Measurements from ENCODE around the gene RIC1. TPM values are rescaled to one million over a fixed set of nuclear protein-coding genes. Genes with fewer than 3 reads are reported as not detected.

The RIC1 gene
- total RNA-seq, 2 experiments from 2014 or later: 24.7 to 26.3 TPM

- no peaks in the 10 kb centered on the region for H3K27me3 ChIP-seq (ENCODE audit: control insufficient read depth in 1 of 2, insufficient read depth in 2 of 2, low read length in 2 of 2)
- ATAC-seq (ENCODE audit: poor library complexity) (no peak), DNase-seq (no peak)
- intact Hi-C loops (cut with DNase I, micrococcal nuclease): no loop called here
- Mint-ChIP-seq H3K9me3 (peaks cover 2% of the 10 kb centered on the region), H3K4me1 (ENCODE audit: low read depth) (peaks cover 29% of the 10 kb centered on the region), H3K4me3 (no peak overlapping the region), H3K27me3 (no peaks in the 10 kb centered on the region), H3K36me3 (ENCODE audit: low read depth) (peaks cover 95% of the 10 kb centered on the region), H3K27ac (peak overlapping the region; percentile 31)
- no peak for TF ChIP-seq CTCF (IDR thresholded peaks at IDR 0.05)
- peaks cover 43% of the 10 kb centered on the region for H3K36me3 ChIP-seq (ENCODE audit: insufficient read depth, low read length)
- no peak overlapping the region for H3K27ac ChIP-seq (ENCODE audit: low read depth in 1 of 2, low read length in 2 of 2)
- CTCF ChIA-PET: no interaction called here
- H3K4me3 ChIP-seq (ENCODE audit: low read length): no peak overlapping the region
- no peaks in the 10 kb centered on the region for H3K4me1 ChIP-seq (ENCODE audit: insufficient read depth, low read length)
- H3K9me3 ChIP-seq (ENCODE audit: control insufficient read depth in 1 of 2, insufficient read depth in 1 of 2, low read length in 2 of 2): no peaks in the 10 kb centered on the region
- POLR2A ChIA-PET: no interaction called here
Measured at GRCh38 chr9:5787759-5788302, 158.9 kb downstream of the RIC1 start.

- peaks cover 78% of the 10 kb centered on the region for H3K36me3 Mint-ChIP-seq (ENCODE audit: low read depth)
- no peak overlapping the region for H3K27ac Mint-ChIP-seq
- no peak overlapping the region for H3K4me3 Mint-ChIP-seq
- DNase-seq (no peak), ATAC-seq (ENCODE audit: poor library complexity) (no peak)
- H3K4me1 Mint-ChIP-seq (ENCODE audit: low read depth): peaks cover 45% of the 10 kb centered on the region
- CTCF ChIA-PET: no interaction called here
- Histone ChIP-seq H3K4me3 (ENCODE audit: low read length) (no peak overlapping the region), H3K4me1 (ENCODE audit: insufficient read depth, low read length) (no peaks in the 10 kb centered on the region), H3K9me3 (ENCODE audit: control insufficient read depth in 1 of 2, insufficient read depth in 1 of 2, low read length in 2 of 2) (no peaks in the 10 kb centered on the region), H3K27me3 (ENCODE audit: control insufficient read depth in 1 of 2, insufficient read depth in 2 of 2, low read length in 2 of 2) (no peaks in the 10 kb centered on the region), H3K36me3 (ENCODE audit: insufficient read depth, low read length) (peaks cover 40% of the 10 kb centered on the region), H3K27ac (ENCODE audit: low read depth in 1 of 2, low read length in 2 of 2) (no peak overlapping the region)
- H3K27me3 Mint-ChIP-seq: no peaks in the 10 kb centered on the region
- intact Hi-C loops (cut with DNase I, micrococcal nuclease): no loop called here
- TF ChIP-seq CTCF (IDR thresholded peaks at IDR 0.05): no peak
- H3K9me3 Mint-ChIP-seq: no peaks in the 10 kb centered on the region
- POLR2A ChIA-PET: no interaction called here
Measured at GRCh38 chr9:5789489-5789888, 160.6 kb downstream of the RIC1 start.

GRCh38 chr9:5790923-5791322, 162.0 kb downstream of the RIC1 start:
- no peaks in the 10 kb centered on the region for H3K27me3 ChIP-seq (ENCODE audit: control insufficient read depth in 1 of 2, insufficient read depth in 2 of 2, low read length in 2 of 2)
- H3K36me3 ChIP-seq (ENCODE audit: insufficient read depth, low read length): peaks cover 35% of the 10 kb centered on the region
- POLR2A ChIA-PET: no interaction called here
- TF ChIP-seq CTCF (IDR thresholded peaks at IDR 0.05): no peak
- H3K4me3 Mint-ChIP-seq: no peak overlapping the region
- no peaks in the 10 kb centered on the region for H3K9me3 Mint-ChIP-seq
- no peak overlapping the region for H3K27ac ChIP-seq (ENCODE audit: low read depth in 1 of 2, low read length in 2 of 2)
- H3K27me3 Mint-ChIP-seq: no peaks in the 10 kb centered on the region
- peaks cover 54% of the 10 kb centered on the region for H3K4me1 Mint-ChIP-seq (ENCODE audit: low read depth)
- no peak overlapping the region for H3K27ac Mint-ChIP-seq
- H3K4me1 ChIP-seq (ENCODE audit: insufficient read depth, low read length): no peaks in the 10 kb centered on the region
- no peak for ATAC-seq (ENCODE audit: poor library complexity)
- CTCF ChIA-PET: no interaction called here
- no peak for DNase-seq
- H3K9me3 ChIP-seq (ENCODE audit: control insufficient read depth in 1 of 2, insufficient read depth in 1 of 2, low read length in 2 of 2): no peaks in the 10 kb centered on the region
- intact Hi-C loops (cut with DNase I, micrococcal nuclease): loop anchor here in 1 of 2 experiments (5.0 kb wide), 1 partner anchor 41 kb away; the partner anchor contains the start of gene ERMP1
- H3K4me3 ChIP-seq (ENCODE audit: low read length): no peak overlapping the region
- peaks cover 70% of the 10 kb centered on the region for H3K36me3 Mint-ChIP-seq (ENCODE audit: low read depth)
